ENCODE results near the gene NRG3.
"Not testable (repeated sequence)": the region's sequence is repeated elsewhere in the genome, so short reads cannot be mapped to it uniquely, and the experiment has no call there.

Gene NRG3

GRCh38 chr10:82335831-82336230 lies 460.8 kb downstream of the NRG3 start:
- DNase-seq (ENCODE audit: low read depth) = no peak
- H3K9ac ChIP-seq (ENCODE audit: low read length) = peak overlapping the region; percentile 37
- no peaks in the 10 kb centered on the region for H3K27me3 ChIP-seq (replicated peaks; ENCODE audit: control insufficient read depth, insufficient read depth, low read length)
- H3K4me1 ChIP-seq (ENCODE audit: control insufficient read depth, insufficient read depth, low read length) = peaks cover 10% of the 10 kb centered on the region
- H3K36me3 ChIP-seq (ENCODE audit: control insufficient read depth, insufficient read depth, low read length, severe bottlenecking) = no peaks in the 10 kb centered on the region
- no peaks in the 10 kb centered on the region for H3K9me3 ChIP-seq (ENCODE audit: control insufficient read depth, low read length)
- H3K4me3 ChIP-seq (ENCODE audit: low read length) = no peak overlapping the region

DNA sequence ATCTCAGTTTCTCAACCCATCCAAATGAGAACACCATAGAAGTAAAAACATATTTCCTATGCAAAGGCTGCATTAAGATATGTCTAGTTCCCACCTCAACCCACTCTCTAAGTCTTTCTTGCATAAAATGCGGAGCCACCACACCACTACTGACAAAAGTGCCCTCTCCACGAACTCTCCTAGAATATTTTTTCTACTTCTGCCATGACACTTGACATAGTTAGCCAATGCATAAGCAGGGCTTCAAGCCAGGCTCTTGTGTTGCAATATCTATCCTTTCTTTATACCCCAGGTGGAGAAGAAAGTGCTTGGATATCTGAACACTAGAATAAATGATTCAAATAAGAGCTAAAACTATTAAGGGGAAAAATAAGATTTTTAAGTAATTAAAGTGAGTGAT lies 465.2 kb downstream of the NRG3 start:
- H3K4me1 ChIP-seq (ENCODE audit: control insufficient read depth, insufficient read depth, low read length) = peaks cover 10% of the 10 kb centered on the region
- H3K27me3 ChIP-seq (replicated peaks; ENCODE audit: control insufficient read depth, insufficient read depth, low read length) = no peaks in the 10 kb centered on the region
- H3K9ac ChIP-seq (ENCODE audit: low read length) = no peak overlapping the region
- H3K9me3 ChIP-seq (ENCODE audit: control insufficient read depth, low read length) = no peaks in the 10 kb centered on the region
- DNase-seq (ENCODE audit: low read depth) = no peak
- H3K36me3 ChIP-seq (ENCODE audit: control insufficient read depth, insufficient read depth, low read length, severe bottlenecking) = no peaks in the 10 kb centered on the region
- H3K4me3 ChIP-seq (ENCODE audit: low read length) = no peak overlapping the region

DNA sequence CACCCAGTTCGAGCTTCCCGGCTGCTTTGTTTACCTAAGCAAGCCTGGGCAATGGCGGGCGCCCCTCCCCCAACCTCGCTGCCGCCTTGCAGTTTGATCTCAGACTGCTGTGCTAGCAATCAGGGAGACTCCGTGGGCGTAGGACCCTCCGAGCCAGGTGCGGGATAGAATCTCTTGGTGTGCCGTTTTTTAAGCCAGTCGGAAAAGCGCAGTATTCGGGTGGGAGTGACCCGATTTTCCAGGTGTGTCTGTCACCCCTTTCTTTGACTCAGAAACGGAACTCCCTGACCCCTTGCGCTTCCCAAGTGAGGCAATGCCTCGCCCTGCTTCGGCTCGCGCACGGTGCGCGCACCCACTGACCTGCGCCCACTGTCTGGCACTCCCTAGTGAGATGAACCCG lies 474.6 kb downstream of the NRG3 start:
- not testable (repeated sequence) for DNase-seq (ENCODE audit: low read depth); H3K27me3 ChIP-seq (replicated peaks; ENCODE audit: control insufficient read depth, insufficient read depth, low read length); H3K4me3 ChIP-seq (ENCODE audit: low read length); H3K36me3 ChIP-seq (ENCODE audit: control insufficient read depth, insufficient read depth, low read length, severe bottlenecking); H3K4me1 ChIP-seq (ENCODE audit: control insufficient read depth, insufficient read depth, low read length); H3K9me3 ChIP-seq (ENCODE audit: control insufficient read depth, low read length); H3K9ac ChIP-seq (ENCODE audit: low read length)

GRCh38 chr10:82353381-82353780 lies 478.4 kb downstream of the NRG3 start:
- no peak overlapping the region for H3K9ac ChIP-seq (ENCODE audit: low read length)
- no peak for DNase-seq (ENCODE audit: low read depth)
- no peaks in the 10 kb centered on the region for H3K36me3 ChIP-seq (ENCODE audit: control insufficient read depth, insufficient read depth, low read length, severe bottlenecking)
- H3K27me3 ChIP-seq (replicated peaks; ENCODE audit: control insufficient read depth, insufficient read depth, low read length) = no peaks in the 10 kb centered on the region
- H3K4me3 ChIP-seq (ENCODE audit: low read length) = no peak overlapping the region
- H3K9me3 ChIP-seq (ENCODE audit: control insufficient read depth, low read length) = peaks cover 3% of the 10 kb centered on the region
- H3K4me1 ChIP-seq (ENCODE audit: control insufficient read depth, insufficient read depth, low read length) = no peaks in the 10 kb centered on the region

- Histone ChIP-seq H3K27me3 (replicated peaks; ENCODE audit: control insufficient read depth, insufficient read depth, low read length) (no peaks in the 10 kb centered on the region), H3K4me1 (ENCODE audit: control insufficient read depth, insufficient read depth, low read length) (no peaks in the 10 kb centered on the region), H3K9me3 (ENCODE audit: control insufficient read depth, low read length) (no peaks in the 10 kb centered on the region), H3K9ac (ENCODE audit: low read length) (no peak overlapping the region), H3K36me3 (ENCODE audit: control insufficient read depth, insufficient read depth, low read length, severe bottlenecking) (no peaks in the 10 kb centered on the region), H3K4me3 (ENCODE audit: low read length) (no peak overlapping the region)
- no peak for DNase-seq (ENCODE audit: low read depth)
Observed at GRCh38 chr10:82358486-82359099, 483.6 kb downstream of the NRG3 start.

- Histone ChIP-seq H3K9me3 (ENCODE audit: control insufficient read depth, low read length) (no peaks in the 10 kb centered on the region), H3K9ac (ENCODE audit: low read length) (no peak overlapping the region), H3K4me3 (ENCODE audit: low read length) (no peak overlapping the region), H3K27me3 (replicated peaks; ENCODE audit: control insufficient read depth, insufficient read depth, low read length) (no peaks in the 10 kb centered on the region), H3K4me1 (ENCODE audit: control insufficient read depth, insufficient read depth, low read length) (no peaks in the 10 kb centered on the region), H3K36me3 (ENCODE audit: control insufficient read depth, insufficient read depth, low read length, severe bottlenecking) (no peaks in the 10 kb centered on the region)
- no peak for DNase-seq (ENCODE audit: low read depth)
Observed at GRCh38 chr10:82361256-82361655, 486.3 kb downstream of the NRG3 start.

DNA sequence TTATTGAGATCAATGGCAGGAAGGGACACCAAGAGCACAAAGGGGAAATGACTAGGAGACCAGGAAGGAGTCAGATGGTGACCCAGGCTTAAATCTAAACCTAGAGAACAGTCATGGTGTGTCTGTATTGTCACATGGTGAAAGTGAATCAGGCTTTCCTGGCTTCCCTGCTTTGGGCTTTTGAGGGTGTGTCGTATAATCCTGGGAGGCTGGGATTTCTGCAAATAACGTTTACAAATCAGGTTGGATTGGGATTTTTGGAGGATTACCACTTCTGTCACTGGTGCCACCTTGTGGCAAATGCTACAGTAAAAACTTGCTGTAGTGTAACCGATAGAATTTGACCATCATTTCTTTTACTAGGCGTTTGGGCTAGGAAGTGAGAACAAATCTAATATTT lies 502.6 kb downstream of the NRG3 start:
- no peak for DNase-seq (ENCODE audit: low read depth)
- Histone ChIP-seq H3K4me3 (ENCODE audit: low read length) (no peak overlapping the region), H3K4me1 (ENCODE audit: control insufficient read depth, insufficient read depth, low read length) (no peaks in the 10 kb centered on the region), H3K9ac (ENCODE audit: low read length) (no peak overlapping the region), H3K27me3 (replicated peaks; ENCODE audit: control insufficient read depth, insufficient read depth, low read length) (no peaks in the 10 kb centered on the region), H3K36me3 (ENCODE audit: control insufficient read depth, insufficient read depth, low read length, severe bottlenecking) (no peaks in the 10 kb centered on the region), H3K9me3 (ENCODE audit: control insufficient read depth, low read length) (no peaks in the 10 kb centered on the region)

- H3K9me3 ChIP-seq (ENCODE audit: control insufficient read depth, low read length) = no peaks in the 10 kb centered on the region
- H3K4me3 ChIP-seq (ENCODE audit: low read length) = no peak overlapping the region
- no peaks in the 10 kb centered on the region for H3K36me3 ChIP-seq (ENCODE audit: control insufficient read depth, insufficient read depth, low read length, severe bottlenecking)
- H3K4me1 ChIP-seq (ENCODE audit: control insufficient read depth, insufficient read depth, low read length) = no peaks in the 10 kb centered on the region
- H3K9ac ChIP-seq (ENCODE audit: low read length) = no peak overlapping the region
- DNase-seq (ENCODE audit: low read depth) = no peak
- H3K27me3 ChIP-seq (replicated peaks; ENCODE audit: control insufficient read depth, insufficient read depth, low read length) = no peaks in the 10 kb centered on the region
Observed at GRCh38 chr10:82378146-82378545, 503.2 kb downstream of the NRG3 start.

GRCh38 chr10:82383350-82383749 lies 508.4 kb downstream of the NRG3 start:
- H3K4me1 ChIP-seq (ENCODE audit: control insufficient read depth, insufficient read depth, low read length) = no peaks in the 10 kb centered on the region
- no peaks in the 10 kb centered on the region for H3K36me3 ChIP-seq (ENCODE audit: control insufficient read depth, insufficient read depth, low read length, severe bottlenecking)
- H3K27me3 ChIP-seq (replicated peaks; ENCODE audit: control insufficient read depth, insufficient read depth, low read length) = no peaks in the 10 kb centered on the region
- H3K4me3 ChIP-seq (ENCODE audit: low read length) = no peak overlapping the region
- H3K9me3 ChIP-seq (ENCODE audit: control insufficient read depth, low read length) = no peaks in the 10 kb centered on the region
- no peak overlapping the region for H3K9ac ChIP-seq (ENCODE audit: low read length)
- no peak for DNase-seq (ENCODE audit: low read depth)

DNA sequence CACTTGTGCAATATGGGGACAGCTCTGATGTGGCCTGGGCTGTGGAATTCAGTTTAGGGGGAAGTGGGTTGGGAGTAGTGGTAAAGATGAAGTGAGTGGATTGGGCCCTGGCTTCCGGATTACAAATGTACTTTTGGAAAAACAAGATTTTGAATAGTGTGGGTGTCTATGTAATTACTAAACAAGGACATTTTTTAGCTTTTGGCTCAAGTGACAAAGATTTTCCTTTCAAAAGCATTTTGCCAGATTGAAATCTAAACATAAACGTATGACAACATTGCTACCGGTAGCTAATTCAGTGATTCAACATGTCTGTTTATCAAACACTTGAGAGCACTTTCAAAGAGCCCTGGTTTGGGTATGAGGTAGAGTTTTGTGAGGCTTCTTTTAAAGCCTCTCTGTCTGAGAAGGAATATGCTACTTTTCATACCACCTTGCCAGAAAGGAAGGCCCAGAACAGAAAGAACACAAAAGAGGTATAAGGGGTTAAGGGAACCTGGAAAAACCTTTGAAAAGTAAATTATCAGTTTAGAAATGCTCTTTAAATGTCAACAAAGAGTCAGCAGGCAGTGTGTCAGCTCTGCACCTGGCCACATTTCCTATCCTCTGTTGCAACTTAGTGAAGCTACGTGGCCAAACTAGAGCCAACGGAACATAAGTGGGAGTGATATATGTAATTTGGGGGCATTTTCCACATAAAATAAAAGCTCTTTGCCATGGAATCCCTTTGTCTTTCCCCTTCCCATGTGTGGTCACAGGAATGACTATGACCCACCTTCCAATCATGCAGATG lies 516.1 kb downstream of the NRG3 start:
- Histone ChIP-seq H3K4me3 (ENCODE audit: low read length) (no peak overlapping the region), H3K9ac (ENCODE audit: low read length) (no peak overlapping the region), H3K27me3 (replicated peaks; ENCODE audit: control insufficient read depth, insufficient read depth, low read length) (no peaks in the 10 kb centered on the region), H3K36me3 (ENCODE audit: control insufficient read depth, insufficient read depth, low read length, severe bottlenecking) (no peaks in the 10 kb centered on the region), H3K4me1 (ENCODE audit: control insufficient read depth, insufficient read depth, low read length) (no peaks in the 10 kb centered on the region), H3K9me3 (ENCODE audit: control insufficient read depth, low read length) (no peaks in the 10 kb centered on the region)
- no peak for DNase-seq (ENCODE audit: low read depth)

- Histone ChIP-seq H3K4me1 (ENCODE audit: control insufficient read depth, insufficient read depth, low read length) (no peaks in the 10 kb centered on the region), H3K36me3 (ENCODE audit: control insufficient read depth, insufficient read depth, low read length, severe bottlenecking) (no peaks in the 10 kb centered on the region), H3K9me3 (ENCODE audit: control insufficient read depth, low read length) (no peaks in the 10 kb centered on the region), H3K9ac (ENCODE audit: low read length) (no peak overlapping the region), H3K27me3 (replicated peaks; ENCODE audit: control insufficient read depth, insufficient read depth, low read length) (no peaks in the 10 kb centered on the region), H3K4me3 (ENCODE audit: low read length) (no peak overlapping the region)
- DNase-seq (ENCODE audit: low read depth) = no peak
Observed at GRCh38 chr10:82391971-82392370, 517.0 kb downstream of the NRG3 start.

DNA sequence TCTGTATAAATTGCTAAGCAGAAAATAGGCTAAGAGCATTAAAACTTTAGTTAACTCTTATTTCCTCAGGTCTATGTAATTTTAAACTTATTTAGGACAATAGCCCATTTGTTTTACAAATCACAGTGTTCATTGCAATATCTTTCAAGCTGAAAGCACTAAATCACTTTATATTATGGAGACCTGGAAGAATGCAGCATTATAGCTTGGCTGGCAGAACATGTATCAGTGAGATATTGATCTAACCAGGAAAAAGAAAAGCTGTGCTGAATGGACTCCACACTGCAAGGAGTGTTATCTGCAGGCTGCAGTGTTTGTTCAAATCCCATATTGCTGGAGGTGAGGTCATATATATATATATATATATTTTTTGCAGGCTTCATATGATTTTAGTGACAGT lies 517.5 kb downstream of the NRG3 start:
- Histone ChIP-seq H3K27me3 (replicated peaks; ENCODE audit: control insufficient read depth, insufficient read depth, low read length) (no peaks in the 10 kb centered on the region), H3K36me3 (ENCODE audit: control insufficient read depth, insufficient read depth, low read length, severe bottlenecking) (no peaks in the 10 kb centered on the region), H3K9me3 (ENCODE audit: control insufficient read depth, low read length) (no peaks in the 10 kb centered on the region), H3K4me1 (ENCODE audit: control insufficient read depth, insufficient read depth, low read length) (no peaks in the 10 kb centered on the region), H3K9ac (ENCODE audit: low read length) (no peak overlapping the region), H3K4me3 (ENCODE audit: low read length) (no peak overlapping the region)
- DNase-seq (ENCODE audit: low read depth) = no peak
